D721Med (cell line): ENCODE results near the gene GH2.

Source experiments
- DNase-seq: peaks from one replicate; pipeline ENCODE4 v3.0.0; 2011; ENCODE audit warnings: low spot score; ENCODE audit not compliant: insufficient read length
- FAIRE-seq: peaks from 2 replicates; lab custom pipeline; 2011; peaks lifted over from hg19 to GRCh38; lab: Jason Lieb, UNC
- TF ChIP-seq, protein P1 (sequence below): IDR thresholded peaks from 2 replicates; pipeline ENCODE4 v1.5.1; 2012; ENCODE audit warnings: mild to moderate bottlenecking, control low read depth; ENCODE audit not compliant: insufficient read depth; ENCODE audit errors: missing control alignments

The GH2 gene

GRCh38 chr17:63881935-63882601 lies at the start of gene GH2:
TSS of gene GH2 (minus strand) at chr17:63881944. CDS start at chr17:63881801, 143 bp downstream.
- no peak for FAIRE-seq
- TF ChIP-seq, protein P1, sequence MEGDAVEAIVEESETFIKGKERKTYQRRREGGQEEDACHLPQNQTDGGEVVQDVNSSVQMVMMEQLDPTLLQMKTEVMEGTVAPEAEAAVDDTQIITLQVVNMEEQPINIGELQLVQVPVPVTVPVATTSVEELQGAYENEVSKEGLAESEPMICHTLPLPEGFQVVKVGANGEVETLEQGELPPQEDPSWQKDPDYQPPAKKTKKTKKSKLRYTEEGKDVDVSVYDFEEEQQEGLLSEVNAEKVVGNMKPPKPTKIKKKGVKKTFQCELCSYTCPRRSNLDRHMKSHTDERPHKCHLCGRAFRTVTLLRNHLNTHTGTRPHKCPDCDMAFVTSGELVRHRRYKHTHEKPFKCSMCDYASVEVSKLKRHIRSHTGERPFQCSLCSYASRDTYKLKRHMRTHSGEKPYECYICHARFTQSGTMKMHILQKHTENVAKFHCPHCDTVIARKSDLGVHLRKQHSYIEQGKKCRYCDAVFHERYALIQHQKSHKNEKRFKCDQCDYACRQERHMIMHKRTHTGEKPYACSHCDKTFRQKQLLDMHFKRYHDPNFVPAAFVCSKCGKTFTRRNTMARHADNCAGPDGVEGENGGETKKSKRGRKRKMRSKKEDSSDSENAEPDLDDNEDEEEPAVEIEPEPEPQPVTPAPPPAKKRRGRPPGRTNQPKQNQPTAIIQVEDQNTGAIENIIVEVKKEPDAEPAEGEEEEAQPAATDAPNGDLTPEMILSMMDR, result peak; percentile 55
- peak; percentile 72 for DNase-seq

DNA sequence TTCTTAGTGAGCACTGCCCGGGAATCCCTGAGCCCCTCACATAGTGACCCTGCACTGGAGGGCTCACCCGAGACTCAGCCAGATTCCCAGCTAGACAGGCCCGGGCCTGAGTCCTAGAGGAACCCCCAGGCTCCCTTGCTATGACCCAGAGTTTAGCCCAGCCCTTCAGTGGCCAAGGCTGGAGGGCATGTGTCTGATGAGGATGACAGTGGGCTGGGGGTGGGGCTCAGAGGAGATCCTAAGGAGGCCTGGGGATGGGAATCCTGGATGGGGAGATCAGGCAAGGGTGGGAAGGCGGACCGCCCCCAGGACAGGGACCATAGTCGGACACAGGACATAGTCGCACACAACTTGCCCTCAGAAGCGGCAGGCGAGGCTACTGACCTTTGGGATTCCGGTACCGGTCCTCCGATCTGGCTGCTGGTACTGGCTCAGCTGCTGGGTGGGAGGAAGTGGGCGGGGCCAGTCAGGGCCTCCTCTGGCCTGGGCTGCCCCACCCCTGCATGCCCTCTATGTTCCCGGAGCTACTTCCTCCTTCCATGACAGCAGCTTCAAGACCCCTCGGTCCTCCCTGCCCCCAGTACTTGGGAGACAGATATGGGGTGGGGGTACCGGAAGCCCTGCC lies 49.3 kb upstream of the GH2 start:
- FAIRE-seq (no peak), DNase-seq (no peak)
- TF ChIP-seq, protein P1, result no peak

DNA sequence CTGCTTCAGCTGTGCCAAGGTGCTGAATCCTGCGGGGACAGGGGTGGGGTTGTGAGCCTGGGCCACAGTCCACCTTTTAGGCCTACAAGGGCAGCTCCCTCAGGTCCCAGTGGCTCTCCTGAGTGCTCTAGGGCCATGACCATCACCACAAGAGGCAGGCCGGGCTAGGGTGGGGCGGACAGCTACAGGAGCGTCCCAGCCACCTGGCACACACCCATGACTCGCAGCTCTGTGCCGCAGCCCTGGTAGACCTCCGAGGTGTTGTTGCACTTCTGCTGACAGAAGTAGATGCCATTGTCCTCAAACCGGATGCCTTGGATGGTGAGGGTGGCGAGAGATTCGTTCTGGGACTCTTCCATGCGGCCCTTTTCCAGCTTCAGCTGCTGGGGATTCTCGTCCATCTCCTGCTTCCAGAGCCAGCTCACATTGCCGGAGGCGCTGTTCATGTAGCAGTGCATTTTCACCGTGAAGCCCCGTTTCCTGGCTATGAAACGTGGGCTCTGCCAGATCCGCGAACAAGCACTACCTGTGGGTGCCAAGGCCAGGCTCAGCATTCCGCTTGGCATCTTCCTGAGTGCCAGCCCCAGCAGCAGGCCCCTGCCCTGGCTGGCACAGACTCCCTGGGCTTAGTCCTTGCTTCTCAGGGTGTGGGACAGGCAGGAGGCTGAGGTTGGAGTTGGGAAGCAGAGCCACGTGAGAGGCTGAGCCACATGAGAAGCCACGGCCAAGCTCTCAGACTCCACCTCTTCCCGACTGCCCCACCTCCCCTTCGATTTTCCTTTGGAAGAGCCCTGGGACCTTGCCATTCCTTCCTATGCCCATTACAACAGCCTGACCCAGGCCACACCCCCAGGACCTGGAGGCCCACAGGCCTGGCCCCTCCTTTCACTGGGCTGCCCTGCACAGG lies 48.4 kb upstream of the GH2 start:
- DNase-seq (no peak), FAIRE-seq (no peak)
- TF ChIP-seq, protein P1, result no peak

DNA sequence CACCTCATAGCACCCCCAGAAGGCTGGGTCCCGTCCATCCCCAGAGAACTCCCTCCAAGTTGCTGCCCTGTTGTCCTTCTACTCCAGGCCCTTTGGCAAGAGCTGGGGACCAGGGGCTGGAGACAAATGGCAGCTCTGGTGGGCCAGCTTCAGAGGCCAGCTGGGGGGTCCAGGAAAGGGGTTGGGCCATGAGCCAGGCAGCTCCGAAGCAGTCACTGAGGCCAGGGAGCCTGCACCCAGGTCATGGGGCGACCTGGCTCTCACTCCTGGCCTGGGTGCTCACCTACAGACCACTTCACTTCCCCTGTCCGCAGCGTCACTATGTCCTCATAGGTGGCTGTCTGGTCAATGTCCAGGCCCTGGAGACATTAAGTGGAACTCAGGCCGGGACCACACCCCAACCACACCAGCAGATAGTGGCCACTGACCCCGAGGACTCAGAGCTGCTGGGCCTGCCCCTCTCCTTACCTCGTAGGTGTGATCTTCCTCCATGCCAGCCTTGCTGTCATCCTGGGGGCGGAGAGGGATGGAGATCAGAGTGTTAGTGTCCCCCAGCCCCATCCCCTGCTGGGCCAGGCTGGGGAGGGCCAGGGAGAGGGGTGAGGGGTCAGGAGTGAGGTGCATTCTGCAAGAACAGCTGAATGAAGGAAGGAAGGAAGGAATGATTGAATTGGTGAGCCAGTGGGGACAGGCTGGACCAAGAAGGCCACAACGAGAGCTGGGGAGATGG lies 47.4 kb upstream of the GH2 start:
- peak; percentile 11 for DNase-seq
- no peak for FAIRE-seq
- TF ChIP-seq, protein P1, result no peak

DNA sequence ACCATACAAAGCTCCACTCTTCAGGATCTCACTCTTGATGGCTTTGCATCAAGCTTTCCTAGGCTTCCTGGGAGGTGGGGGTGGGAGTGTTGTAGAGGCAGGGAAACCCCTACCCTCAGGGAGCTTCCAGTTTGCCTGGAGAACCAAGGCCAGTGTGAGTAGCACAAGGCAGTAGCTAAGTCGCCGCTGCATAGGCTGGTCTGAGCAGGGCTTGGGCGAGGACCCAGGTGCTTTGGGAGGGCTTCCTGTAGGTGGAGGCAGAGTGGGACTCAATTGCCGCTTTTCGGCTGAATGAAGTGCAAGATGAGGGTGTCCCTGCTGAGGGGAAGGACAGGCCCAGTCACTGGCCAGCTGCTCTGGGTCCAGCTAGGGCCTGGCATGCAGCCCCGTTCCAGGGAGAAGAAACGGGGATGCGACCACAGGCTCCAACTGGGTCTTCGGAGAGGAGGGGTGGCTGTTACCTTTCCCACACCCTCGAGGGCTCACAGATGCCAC lies 46.5 kb upstream of the GH2 start:
- TF ChIP-seq, protein P1, result no peak
- FAIRE-seq, result no peak
- DNase-seq, result no peak

- no peak for FAIRE-seq
- TF ChIP-seq, protein P1, result no peak
- peak; percentile 11 for DNase-seq
Observed at GRCh38 chr17:63927464-63928171, 45.9 kb upstream of the GH2 start.
